HG02642 (cell line): ENCODE results near the gene CAPN14.
A peak's percentile ranks its signal among the peaks of the same experiment; 100 is the strongest.

Source experiments
- ATAC-seq: cut with Tn5 transposase; IDR thresholded peaks from one replicate; pipeline ENCODE4 v1.9.1; 2021; ENCODE audit warnings: mild to moderate bottlenecking; ENCODE audit not compliant: unreplicated experiment, poor library complexity

Gene CAPN14

GRCh38 chr2:31150120-31150670, 67.1 kb downstream of the CAPN14 start:
- no peak for ATAC-seq

- no peak for ATAC-seq
Observed at GRCh38 chr2:31148514-31148913, 68.8 kb downstream of the CAPN14 start.

- ATAC-seq, result no peak
Observed at GRCh38 chr2:31147645-31148044, 69.7 kb downstream of the CAPN14 start.

GRCh38 chr2:31142110-31142509, 75.2 kb downstream of the CAPN14 start:
- no peak for ATAC-seq

GRCh38 chr2:31141443-31142085, 75.8 kb downstream of the CAPN14 start:
- ATAC-seq, result no peak

GRCh38 chr2:31140151-31140550, 77.2 kb downstream of the CAPN14 start:
- ATAC-seq, result no peak

GRCh38 chr2:31139671-31140070, 77.6 kb downstream of the CAPN14 start:
- ATAC-seq, result no peak

- ATAC-seq, result peak; percentile 72
Observed at GRCh38 chr2:31138037-31138962, 79.0 kb downstream of the CAPN14 start, which contains the start of gene GALNT14. GALNT14 (minus strand) TSS chr2:31138440; CDS start chr2:31138086, 354 bp downstream.

GRCh38 chr2:31137211-31138036, 79.9 kb downstream of the CAPN14 start:
- ATAC-seq, result no peak

- ATAC-seq, result no peak
Observed at GRCh38 chr2:31136732-31137131, 80.6 kb downstream of the CAPN14 start.

- ATAC-seq, result no peak
Observed at GRCh38 chr2:31136000-31136399, 81.3 kb downstream of the CAPN14 start.

GRCh38 chr2:31134480-31134879, 82.8 kb downstream of the CAPN14 start:
- ATAC-seq, result no peak

- no peak for ATAC-seq
Observed at GRCh38 chr2:31132786-31133185, 84.5 kb downstream of the CAPN14 start.

- no peak for ATAC-seq
Observed at GRCh38 chr2:31131871-31132270, 85.4 kb downstream of the CAPN14 start.

- no peak for ATAC-seq
Observed at GRCh38 chr2:31129375-31130171, 87.7 kb downstream of the CAPN14 start.

GRCh38 chr2:31127931-31128330, 89.4 kb downstream of the CAPN14 start:
- no peak for ATAC-seq

GRCh38 chr2:31125918-31126695, 91.2 kb downstream of the CAPN14 start:
- ATAC-seq, result no peak

- ATAC-seq, result no peak
Observed at GRCh38 chr2:31124904-31125303, 92.4 kb downstream of the CAPN14 start.
